Renal cortex interstitium (tissue), 11 donors: ENCODE results near the gene SH3BP5L. TPM values are rescaled to one million over a fixed set of nuclear protein-coding genes. Genes with fewer than 3 reads are reported as not detected.
A peak's percentile ranks its signal among the peaks of the same experiment; 100 is the strongest.

Experiments used
- DNase-seq, 11 donors: peaks; one replicate each; pipeline ENCODE4 v3.0.0-alpha.2; 2013; ENCODE audit warnings: low read depth in 9 of 11, low spot score in 4 of 11; ENCODE audit errors: extremely low read depth in 1 of 11
- polyA plus RNA-seq, 3 donors: library from polyadenylated mRNA; unstranded; fragments of 120-200 nt; gene quantifications; one replicate each; pipeline ENCODE4 v1.2.1, GENCODE V29; 2013; ENCODE audit not compliant: insufficient read length in 3 of 3

The SH3BP5L gene
- polyA plus RNA-seq, 3 donors, result 23.6 to 31.4 (median 30.0) TPM

DNA sequence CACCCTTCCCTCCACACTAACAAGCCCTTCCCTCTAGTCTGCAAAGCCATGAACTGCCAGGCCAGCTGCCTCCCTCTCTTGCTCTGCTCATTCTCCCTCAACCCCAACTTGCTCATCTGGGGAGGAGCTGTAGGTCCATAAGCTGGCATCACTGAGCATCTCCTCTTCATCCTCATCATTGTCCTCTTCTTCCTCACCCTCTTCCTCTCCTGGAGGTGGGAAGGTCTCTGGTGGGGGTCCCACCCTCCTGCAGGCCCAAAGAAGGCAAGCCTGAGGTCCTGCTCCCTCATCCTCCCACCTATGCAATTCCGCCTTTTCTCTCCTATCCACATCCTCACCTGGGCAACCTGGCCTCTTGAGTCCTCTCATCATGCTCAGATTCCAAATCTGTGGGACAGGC, 30.5 kb upstream of the SH3BP5L start:
- DNase-seq, result no peak

DNA sequence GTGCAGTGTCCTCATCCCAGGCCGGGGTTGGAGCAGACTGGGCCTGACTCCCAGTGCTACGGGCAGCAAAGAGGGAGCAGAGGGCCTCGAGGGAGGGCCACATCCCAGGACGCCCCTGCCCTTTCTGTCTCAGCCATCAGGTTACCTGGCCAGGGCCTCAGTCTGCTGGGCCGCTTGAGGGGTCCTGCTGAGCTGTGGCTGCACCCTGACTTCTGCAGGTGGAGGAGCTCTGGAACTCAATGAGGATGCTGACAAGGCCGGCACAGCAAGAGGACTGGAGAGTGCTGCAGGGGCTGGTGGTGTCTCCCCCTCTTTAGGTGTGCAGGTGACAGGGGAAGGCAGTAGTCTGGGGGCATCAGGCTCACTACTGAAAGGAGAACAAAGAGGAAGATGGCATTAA, 29.9 kb upstream of the SH3BP5L start:
- no peak for DNase-seq

GRCh38 chr1:248853663-248854375, 28.1 kb upstream of the SH3BP5L start:
- DNase-seq, result no peak

DNA sequence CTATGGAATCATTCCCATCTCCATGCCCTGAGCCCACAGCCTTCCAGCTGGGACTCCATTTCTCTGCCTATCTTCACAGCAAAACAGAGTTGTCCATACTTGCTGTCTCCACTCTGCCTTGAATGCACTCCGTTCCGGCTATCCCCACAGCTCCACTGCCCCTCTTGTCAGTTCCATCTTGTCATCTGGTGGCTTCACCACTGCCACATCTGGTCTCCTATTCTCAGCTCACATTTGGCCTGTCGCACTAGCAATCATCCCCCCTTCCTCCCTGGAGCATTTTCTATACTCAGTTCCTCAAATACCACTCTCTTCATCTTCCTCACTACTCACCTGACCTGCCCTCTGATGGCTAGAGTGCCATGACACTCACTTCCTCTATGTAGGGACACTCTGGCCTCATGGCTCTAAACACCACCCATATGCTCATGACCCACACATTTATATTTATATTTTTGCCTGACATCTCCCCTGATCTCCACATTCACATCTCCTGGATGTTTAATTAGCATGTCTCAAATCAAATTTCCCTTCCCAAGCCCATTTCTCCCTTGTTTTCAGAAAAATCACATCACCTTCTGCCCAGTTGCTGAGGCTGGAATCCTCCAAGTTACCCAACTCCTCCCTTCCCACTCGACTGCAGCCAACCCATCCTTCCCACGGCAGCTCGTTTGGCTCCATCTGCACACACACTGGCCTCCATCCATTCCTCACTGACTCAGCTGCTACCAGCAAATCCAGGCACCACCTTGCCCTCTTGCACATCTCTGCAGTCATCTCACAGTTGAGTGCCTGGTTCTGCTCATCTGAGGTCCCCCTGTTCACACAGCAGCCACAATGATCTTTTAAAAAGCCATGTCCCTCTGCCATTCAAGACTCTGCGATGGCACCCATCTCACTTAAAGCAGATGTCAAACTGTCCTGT, 27.0 kb upstream of the SH3BP5L start:
- no peak for DNase-seq

GRCh38 chr1:248851390-248851789, 25.7 kb upstream of the SH3BP5L start:
- no peak for DNase-seq

GRCh38 chr1:248850536-248851251, 25.0 kb upstream of the SH3BP5L start:
- DNase-seq, result no peak

- no peak for DNase-seq
These were observed 24.4 kb upstream of the SH3BP5L start for GRCh38 chr1:248850124-248850523.

DNA sequence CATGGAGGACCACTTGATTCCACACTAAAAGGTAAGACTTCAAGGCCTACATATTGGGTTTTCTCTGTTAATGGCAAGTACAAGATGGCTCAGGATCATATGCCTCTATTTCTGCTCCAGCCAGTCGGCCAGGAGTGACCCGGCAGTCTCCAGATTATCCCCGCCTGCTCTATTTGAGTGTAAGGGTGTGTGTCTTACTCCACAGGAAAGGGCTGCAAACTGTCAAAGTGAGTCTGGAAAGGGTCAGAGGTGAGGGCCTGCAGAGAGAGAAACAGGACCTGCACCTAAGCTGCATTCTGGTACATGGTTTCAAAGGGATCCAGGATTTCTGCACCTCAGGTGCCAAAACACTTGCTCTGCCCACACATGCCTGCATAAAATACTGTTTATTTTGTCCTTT, 23.9 kb upstream of the SH3BP5L start:
- no peak for DNase-seq

DNA sequence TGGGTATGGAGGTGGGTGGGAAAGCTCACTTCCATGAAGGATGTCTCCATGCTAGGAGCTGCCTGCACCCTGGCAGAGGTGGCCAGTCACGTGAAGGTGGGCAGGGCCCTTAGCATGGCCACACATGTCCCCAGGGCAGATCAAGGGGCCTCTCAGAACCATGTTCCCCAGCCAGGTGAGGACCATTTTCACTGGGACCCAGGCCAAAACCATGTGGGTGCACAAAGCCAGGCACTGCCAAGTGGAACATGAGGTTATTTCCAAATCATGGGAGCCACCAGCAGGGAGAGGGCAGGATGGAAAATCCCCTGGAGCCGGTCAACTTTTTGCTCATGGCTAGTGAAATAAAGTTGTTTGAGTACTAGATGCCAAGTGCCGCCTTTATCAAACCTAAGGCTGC, 23.4 kb upstream of the SH3BP5L start:
- DNase-seq, result no peak

GRCh38 chr1:248848602-248849001, 22.9 kb upstream of the SH3BP5L start:
- DNase-seq, result no peak

GRCh38 chr1:248847956-248848561, 22.3 kb upstream of the SH3BP5L start:
- no peak for DNase-seq

DNA sequence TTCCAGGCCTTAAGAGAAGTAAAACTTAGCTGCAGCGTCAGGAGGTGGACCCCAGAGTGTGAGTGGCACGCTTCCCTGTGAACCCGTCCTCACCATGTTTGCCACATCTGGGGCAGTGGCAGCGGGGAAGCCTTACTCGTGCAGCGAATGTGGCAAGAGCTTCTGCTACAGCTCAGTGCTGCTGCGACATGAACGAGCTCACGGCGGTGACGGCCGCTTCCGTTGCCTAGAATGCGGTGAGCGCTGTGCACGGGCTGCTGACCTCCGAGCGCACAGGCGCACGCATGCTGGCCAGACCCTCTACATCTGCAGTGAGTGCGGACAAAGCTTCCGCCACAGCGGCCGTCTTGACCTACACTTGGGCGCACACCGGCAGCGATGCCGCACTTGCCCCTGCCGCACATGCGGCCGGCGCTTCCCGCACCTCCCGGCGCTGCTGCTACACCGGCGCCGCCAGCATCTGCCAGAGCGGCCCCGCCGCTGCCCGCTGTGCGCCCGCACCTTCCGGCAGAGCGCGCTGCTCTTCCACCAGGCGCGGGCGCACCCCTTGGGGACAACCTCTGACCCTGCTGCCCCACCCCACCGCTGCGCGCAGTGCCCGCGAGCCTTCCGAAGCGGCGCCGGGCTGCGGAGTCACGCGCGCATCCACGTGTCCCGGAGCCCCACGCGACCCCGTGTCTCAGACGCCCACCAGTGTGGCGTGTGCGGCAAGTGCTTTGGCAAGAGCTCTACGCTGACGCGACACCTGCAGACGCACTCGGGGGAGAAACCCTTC, 21.7 kb upstream of the SH3BP5L start:
- no peak for DNase-seq

DNA sequence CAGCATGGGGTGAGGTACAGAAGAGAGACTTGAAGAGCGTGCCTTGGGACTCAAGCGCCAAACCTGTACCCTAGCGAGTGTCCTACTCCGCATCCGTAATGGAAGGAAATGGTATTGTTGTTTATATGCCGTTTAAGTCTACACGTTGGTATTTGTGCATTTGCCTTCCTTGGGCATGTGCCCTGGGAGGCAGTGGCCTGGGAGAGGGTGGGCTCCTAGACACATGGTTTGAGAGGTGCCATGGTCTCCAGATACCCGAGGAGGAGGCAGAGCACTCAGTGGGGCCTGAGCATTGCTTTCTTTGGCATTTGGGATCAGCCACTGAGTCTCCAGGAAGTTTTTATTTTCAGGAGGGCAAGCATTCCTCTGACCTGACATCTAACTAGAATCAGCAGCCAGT, 18.8 kb upstream of the SH3BP5L start:
- no peak for DNase-seq

DNA sequence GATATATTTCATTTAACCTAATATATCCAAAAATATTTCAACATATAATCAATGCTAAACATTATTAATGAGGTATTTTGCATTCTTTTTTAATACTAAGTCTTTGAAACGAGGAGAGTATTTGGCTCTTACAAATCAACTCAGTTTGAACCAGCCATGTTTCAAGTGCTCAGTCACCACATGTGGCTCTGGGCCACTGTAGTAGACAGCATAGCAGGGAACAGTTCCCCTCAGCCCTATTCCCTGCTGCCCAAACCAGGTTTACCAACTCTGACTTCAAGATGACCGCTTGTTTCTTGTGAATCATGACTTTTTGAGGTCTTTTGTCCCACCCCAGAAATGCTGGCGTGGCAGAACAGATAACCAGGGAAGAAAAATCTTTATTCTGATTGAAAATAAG, 18.0 kb upstream of the SH3BP5L start:
- no peak for DNase-seq

DNA sequence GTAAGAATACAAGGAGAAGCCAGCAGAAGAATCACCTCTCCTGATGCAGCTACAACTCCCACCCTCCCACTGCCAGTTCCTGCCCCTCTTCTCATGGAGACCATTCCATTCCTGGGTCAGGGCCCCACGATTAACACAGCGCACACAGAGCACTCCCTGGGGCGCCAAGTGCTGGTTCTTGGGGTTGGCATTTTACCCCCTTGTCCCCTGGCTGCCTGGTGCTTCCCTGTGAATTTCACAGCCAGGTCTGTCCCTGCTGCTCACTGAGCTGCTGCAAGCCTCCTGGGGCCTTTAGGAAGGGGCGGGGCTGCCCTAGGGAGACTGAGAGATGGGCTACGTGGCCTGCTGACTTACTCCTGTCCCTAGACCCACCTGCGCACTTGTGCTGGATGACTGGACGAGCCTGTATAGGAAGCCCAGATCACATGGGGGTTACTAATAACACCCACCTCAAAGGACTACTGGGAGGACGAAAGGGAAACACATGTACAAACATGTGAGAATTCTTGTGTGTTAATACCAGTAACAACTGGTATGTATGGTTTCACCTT, 17.1 kb upstream of the SH3BP5L start:
- no peak for DNase-seq

DNA sequence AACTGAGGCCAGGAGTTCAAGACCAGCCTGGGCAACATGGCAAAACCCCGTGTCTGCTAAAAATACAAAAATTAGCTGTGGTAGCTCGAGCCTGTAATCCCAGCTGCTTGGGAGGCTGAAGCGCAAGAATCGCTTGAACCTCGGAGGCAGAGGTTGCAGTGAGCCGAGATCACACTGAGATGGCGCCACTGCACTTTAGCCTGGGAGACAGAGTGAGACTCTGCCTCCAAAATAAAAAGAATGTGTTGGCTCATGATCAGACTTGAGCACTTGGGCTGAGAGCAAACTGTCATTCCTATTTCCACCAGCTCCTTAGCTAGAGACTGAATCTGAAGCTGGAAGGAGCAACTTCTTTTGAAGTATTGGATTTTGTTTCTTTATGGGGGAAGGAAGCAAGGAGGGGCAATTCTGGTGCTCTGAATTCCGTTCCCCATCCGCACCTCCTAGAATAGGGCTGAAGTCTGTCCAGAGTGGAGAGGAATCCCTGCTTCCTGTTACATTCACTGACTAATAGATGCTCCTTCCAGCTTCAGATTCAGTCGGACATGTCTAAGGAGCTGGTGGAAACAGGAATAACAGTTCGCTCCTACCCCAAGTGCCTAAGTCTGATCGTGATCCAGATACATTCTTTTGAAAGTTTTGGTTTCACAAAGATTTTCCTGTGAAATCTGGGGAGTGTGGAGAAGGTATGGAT, 16.1 kb upstream of the SH3BP5L start:
- peak in 3 of 11 donors; percentile 19 to 29 (median 26) for DNase-seq

GRCh38 chr1:248840946-248841345, 15.2 kb upstream of the SH3BP5L start:
- no peak for DNase-seq

GRCh38 chr1:248839168-248839555, 13.4 kb upstream of the SH3BP5L start:
- no peak for DNase-seq
